Epithelial cell of esophagus (primary cell): ENCODE measurements around the gene MGLL.

Experiments
- DNase-seq: peaks from one replicate; pipeline ENCODE4 v3.0.0; 2010; ENCODE audit warnings: low read depth
- H3K4me3 ChIP-seq: 2 replicates; pipeline ENCODE4 v1.5.1; 2011; ENCODE audit warnings: mild to moderate bottlenecking, low read length, control low read depth
- TF ChIP-seq, protein P1 (sequence below): IDR thresholded peaks from 2 replicates; pipeline ENCODE4 v1.5.1; 2011; ENCODE audit warnings: low read depth, mild to moderate bottlenecking, low read length, control low read depth, inconsistent platforms; ENCODE audit not compliant: insufficient read depth; ENCODE audit errors: missing control alignments

The MGLL gene

DNA sequence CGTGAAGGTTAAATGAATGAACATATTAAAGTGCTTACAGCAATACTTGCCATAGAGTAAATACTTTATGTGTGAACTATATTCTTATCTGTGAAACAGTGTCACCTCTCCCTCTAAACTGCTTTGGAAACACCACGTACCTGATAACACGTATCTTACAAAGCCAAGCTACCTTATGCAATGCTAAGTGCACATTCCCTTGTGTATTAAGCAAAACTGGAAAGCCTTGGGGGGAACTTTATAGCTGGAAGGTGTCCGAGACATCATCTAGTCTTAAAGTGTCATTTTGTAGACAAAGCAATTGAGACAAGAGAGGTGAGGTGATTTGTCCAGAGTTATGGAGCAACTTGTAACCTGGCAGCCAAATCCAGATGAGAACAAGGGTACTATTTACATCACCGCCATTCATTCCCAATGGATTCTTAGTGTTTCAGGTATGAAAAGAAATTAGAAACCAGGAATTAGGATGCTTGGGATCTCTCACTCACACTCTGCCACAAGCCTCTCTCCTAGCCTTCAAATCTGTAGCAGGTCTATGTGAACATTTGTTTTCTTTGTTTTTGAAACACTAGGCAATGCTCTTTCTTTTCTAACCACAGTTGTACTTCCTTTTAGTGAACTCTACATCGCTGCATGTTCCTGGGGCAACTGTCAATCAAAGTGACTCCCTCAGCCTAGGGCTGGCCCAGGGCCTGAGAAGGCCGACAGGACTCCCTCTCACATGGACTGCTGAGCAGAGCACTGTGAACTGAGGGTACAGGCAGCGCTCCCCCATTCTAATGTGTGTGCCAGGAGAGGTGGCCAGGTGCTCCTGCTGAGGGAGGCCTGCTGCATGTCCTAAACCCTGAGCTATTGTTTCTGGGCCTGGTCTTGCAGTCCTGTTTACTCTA, 13.9 kb upstream of the MGLL start:
- TF ChIP-seq, protein P1, sequence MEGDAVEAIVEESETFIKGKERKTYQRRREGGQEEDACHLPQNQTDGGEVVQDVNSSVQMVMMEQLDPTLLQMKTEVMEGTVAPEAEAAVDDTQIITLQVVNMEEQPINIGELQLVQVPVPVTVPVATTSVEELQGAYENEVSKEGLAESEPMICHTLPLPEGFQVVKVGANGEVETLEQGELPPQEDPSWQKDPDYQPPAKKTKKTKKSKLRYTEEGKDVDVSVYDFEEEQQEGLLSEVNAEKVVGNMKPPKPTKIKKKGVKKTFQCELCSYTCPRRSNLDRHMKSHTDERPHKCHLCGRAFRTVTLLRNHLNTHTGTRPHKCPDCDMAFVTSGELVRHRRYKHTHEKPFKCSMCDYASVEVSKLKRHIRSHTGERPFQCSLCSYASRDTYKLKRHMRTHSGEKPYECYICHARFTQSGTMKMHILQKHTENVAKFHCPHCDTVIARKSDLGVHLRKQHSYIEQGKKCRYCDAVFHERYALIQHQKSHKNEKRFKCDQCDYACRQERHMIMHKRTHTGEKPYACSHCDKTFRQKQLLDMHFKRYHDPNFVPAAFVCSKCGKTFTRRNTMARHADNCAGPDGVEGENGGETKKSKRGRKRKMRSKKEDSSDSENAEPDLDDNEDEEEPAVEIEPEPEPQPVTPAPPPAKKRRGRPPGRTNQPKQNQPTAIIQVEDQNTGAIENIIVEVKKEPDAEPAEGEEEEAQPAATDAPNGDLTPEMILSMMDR = no peak
- H3K4me3 ChIP-seq = no peak overlapping the region
- DNase-seq = no peak

DNA sequence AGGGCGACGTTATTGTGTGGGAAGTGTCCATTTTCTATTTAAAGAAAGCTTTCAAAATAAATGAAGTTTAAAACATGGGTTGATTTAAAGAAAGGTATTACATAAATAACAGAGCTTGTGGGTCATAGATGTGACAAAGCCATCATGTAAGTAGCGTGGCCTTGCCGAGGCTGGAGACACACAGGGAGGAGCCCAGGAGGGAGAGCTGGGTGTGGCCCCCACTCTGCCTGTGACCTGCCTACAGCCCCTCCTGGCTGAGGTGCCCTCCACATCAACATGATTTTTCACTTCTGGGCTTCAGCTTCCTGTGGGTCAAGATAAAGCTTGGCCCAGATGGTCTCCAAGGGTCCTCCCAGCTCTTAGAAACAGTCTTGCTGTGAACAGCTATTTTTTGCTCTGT, 12.5 kb upstream of the MGLL start:
- H3K4me3 ChIP-seq = no peak overlapping the region
- TF ChIP-seq, protein P1 = no peak
- no peak for DNase-seq

- TF ChIP-seq, protein P1 = no peak
- no peak overlapping the region for H3K4me3 ChIP-seq
- DNase-seq = peak; percentile 99
Measured at GRCh38 chr3:127833281-127834032, 11.1 kb upstream of the MGLL start.

- TF ChIP-seq, protein P1 = no peak
- DNase-seq = no peak
- no peak overlapping the region for H3K4me3 ChIP-seq
Measured at GRCh38 chr3:127831723-127832172, 9.4 kb upstream of the MGLL start.

DNA sequence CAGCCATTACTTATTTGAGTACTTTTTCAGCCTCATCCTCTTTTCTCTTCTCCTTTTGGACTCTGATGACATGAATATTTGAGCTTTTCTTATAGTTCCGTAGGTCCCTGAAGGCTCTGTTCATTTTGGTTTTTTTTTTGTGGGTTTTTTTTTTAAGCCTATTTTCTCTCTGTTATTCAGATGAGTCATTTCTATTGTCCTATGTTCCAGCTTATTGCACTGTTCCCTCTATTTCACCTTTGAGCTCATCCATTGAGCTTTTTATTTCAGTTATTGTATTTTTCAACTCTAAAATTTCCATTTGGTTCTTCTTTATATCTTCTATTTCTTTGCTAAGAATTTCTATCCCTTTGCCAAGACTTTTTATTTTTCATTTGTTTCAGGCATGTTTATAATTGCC, 7.2 kb upstream of the MGLL start:
- no peak overlapping the region for H3K4me3 ChIP-seq
- TF ChIP-seq, protein P1 = no peak
- no peak for DNase-seq

- no peak for DNase-seq
- no peak overlapping the region for H3K4me3 ChIP-seq
- TF ChIP-seq, protein P1 = no peak
Measured at GRCh38 chr3:127827808-127828207, 5.5 kb upstream of the MGLL start.
